Naive thymus-derived CD4-positive, alpha-beta T cell (primary cell): ENCODE results near the gene SELENOS. TPM values are rescaled to one million over a fixed set of nuclear protein-coding genes. Genes with fewer than 3 reads are reported as not detected.
A peak's percentile ranks its signal among the peaks of the same experiment; 100 is the strongest.

Source experiments
- ATAC-seq: fragments of 150-1000 bp; cut with Tn5 transposase; 2 replicates; pipeline ENCODE4 v1.10.0; 2021; ENCODE audit warnings: mild to moderate bottlenecking, moderate library complexity
- CTCF ChIA-PET: fragments of 350-600 bp; sonication (Branson Sonifier 250); formaldehyde crosslinking; loops from one replicate; lab custom pipeline; 2021; ENCODE audit warnings: antibody characterized with exemption; lab: Charles Lee
- POLR2A ChIA-PET: fragments of 350-600 bp; sonication (Branson Sonifier 250); formaldehyde crosslinking; loops from one replicate; lab custom pipeline; 2021; ENCODE audit warnings: antibody characterized with exemption, inconsistent platforms; lab: Charles Lee
- DNase-seq, 9 donors: peaks; one replicate each; pipeline versions ENCODE4 v3.0.0 to v3.0.0-alpha.2; 2020 to 2022; ENCODE audit warnings: mixed read lengths in 1 of 9
- H3K27ac ChIP-seq: one replicate; pipeline ENCODE4 v1.7.0; 2013; ENCODE audit warnings: mild to moderate bottlenecking, low read depth, low read length, moderate library complexity
- H3K27me3 ChIP-seq, 2 donors: one replicate each; pipeline ENCODE4 v1.7.0; 2013; ENCODE audit warnings: low read length in 2 of 2, mild to moderate bottlenecking in 2 of 2, moderate library complexity in 2 of 2; ENCODE audit not compliant: control insufficient read depth in 2 of 2, insufficient read depth in 2 of 2
- H3K36me3 ChIP-seq, 3 experiments: 1 replicate in 2 of 3; 2 replicates in 1 of 3; pipeline ENCODE4 v1.7.0; 2013; ENCODE audit warnings: low read length in 3 of 3, mild to moderate bottlenecking in 3 of 3, moderate library complexity in 1 of 3; ENCODE audit not compliant: insufficient read depth in 3 of 3, control insufficient read depth in 2 of 3
- H3K4me1 ChIP-seq, 2 donors: one replicate each; pipeline ENCODE4 v1.7.0; 2013; ENCODE audit warnings: low read length in 2 of 2, mild to moderate bottlenecking in 2 of 2, moderate library complexity in 1 of 2; ENCODE audit not compliant: control insufficient read depth in 2 of 2, insufficient read depth in 2 of 2
- H3K4me3 ChIP-seq: 2 replicates; pipeline ENCODE4 v1.7.0; 2013; ENCODE audit warnings: mild to moderate bottlenecking, low read length
- H3K9me3 ChIP-seq, 3 experiments: 1 replicate in 2 of 3; 2 replicates in 1 of 3; pipeline ENCODE4 v1.7.0; 2013; ENCODE audit warnings: low read length in 3 of 3; ENCODE audit not compliant: control insufficient read depth in 2 of 3
- H3K27ac Mint-ChIP-seq, 9 donors: one replicate each; pipeline ENCODE4 v1.8.0; 2020 to 2022; ENCODE audit warnings: mixed read lengths in 9 of 9, mild to moderate bottlenecking in 8 of 9, moderate library complexity in 5 of 9, inconsistent platforms in 2 of 9
- H3K27me3 Mint-ChIP-seq, 5 donors: one replicate each; pipeline ENCODE4 v1.8.0; 2021 to 2022; ENCODE audit warnings: mixed read lengths in 5 of 5, mild to moderate bottlenecking in 1 of 5
- H3K36me3 Mint-ChIP-seq, 5 donors: one replicate each; pipeline ENCODE4 v1.8.0; 2020 to 2022; ENCODE audit warnings: mixed read lengths in 5 of 5, mild to moderate bottlenecking in 3 of 5, inconsistent platforms in 1 of 5
- H3K4me1 Mint-ChIP-seq, 7 donors: one replicate each; pipeline ENCODE4 v1.8.0; 2020 to 2022; ENCODE audit warnings: mixed read lengths in 7 of 7, mild to moderate bottlenecking in 3 of 7, inconsistent platforms in 1 of 7
- H3K4me3 Mint-ChIP-seq, 10 donors: one replicate each; pipeline ENCODE4 v1.8.0; 2020 to 2022; ENCODE audit warnings: mild to moderate bottlenecking in 10 of 10, mixed read lengths in 10 of 10, moderate library complexity in 6 of 10, inconsistent platforms in 2 of 10
- H3K9me3 Mint-ChIP-seq, 11 donors: one replicate each; pipeline ENCODE4 v1.8.0; 2020 to 2022; ENCODE audit warnings: mixed read lengths in 11 of 11, mild to moderate bottlenecking in 4 of 11, inconsistent platforms in 1 of 11, moderate library complexity in 1 of 11
- intact Hi-C, 2 donors: fragments of 100-400 bp; cut with micrococcal nuclease; formaldehyde crosslinking; loops; one replicate each; pipeline ENCODE4 v1.15.1; 2023
- polyA plus RNA-seq, 2 donors: library from polyadenylated mRNA; unstranded; fragments of 300-500 nt; fragmentation: Illumina TruSeq; gene quantifications; one replicate each; pipeline ENCODE4 v1.2.3, GENCODE V29; 2021
- total RNA-seq, 6 experiments: library from RNA in 5 of 6; stranded (reverse) in 5 of 6; gene quantifications; 1 replicate in 5 of 6; 2 replicates in 1 of 6; pipeline ENCODE4 v1.2.3 and lab custom pipeline; 2021 to 2026

The SELENOS gene
- total and polyA plus RNA-seq, 7 experiments from 2014 or later, result 24.8 to 48.2 (median 39.4) TPM

GRCh38 chr15:101306341-101307047 lies 29.2 kb upstream of the SELENOS start:
- no peaks in the 10 kb centered on the region for H3K36me3 Mint-ChIP-seq
- H3K27ac ChIP-seq, result no peak overlapping the region
- intact Hi-C loops, result no loop called here
- no peak overlapping the region for H3K4me3 ChIP-seq
- DNase-seq (no peak), ATAC-seq (no peak)
- no peak overlapping the region for H3K27ac Mint-ChIP-seq
- POLR2A ChIA-PET, result no interaction called here
- no peaks in the 10 kb centered on the region for H3K4me1 Mint-ChIP-seq
- CTCF ChIA-PET, result interaction anchor here (0.9 kb wide), 1 partner anchor 18 kb away, joined by 3 read pairs; no protein-coding TSS in a partner anchor
- H3K9me3 ChIP-seq, result no peaks in the 10 kb centered on the region
- no peak overlapping the region for H3K4me3 Mint-ChIP-seq
- H3K9me3 Mint-ChIP-seq, result no peaks in the 10 kb centered on the region
- H3K27me3 Mint-ChIP-seq, result no peaks in the 10 kb centered on the region
- no peaks in the 10 kb centered on the region for H3K27me3 ChIP-seq
- H3K36me3 ChIP-seq, result no peaks in the 10 kb centered on the region
- no peaks in the 10 kb centered on the region for H3K4me1 ChIP-seq

DNA sequence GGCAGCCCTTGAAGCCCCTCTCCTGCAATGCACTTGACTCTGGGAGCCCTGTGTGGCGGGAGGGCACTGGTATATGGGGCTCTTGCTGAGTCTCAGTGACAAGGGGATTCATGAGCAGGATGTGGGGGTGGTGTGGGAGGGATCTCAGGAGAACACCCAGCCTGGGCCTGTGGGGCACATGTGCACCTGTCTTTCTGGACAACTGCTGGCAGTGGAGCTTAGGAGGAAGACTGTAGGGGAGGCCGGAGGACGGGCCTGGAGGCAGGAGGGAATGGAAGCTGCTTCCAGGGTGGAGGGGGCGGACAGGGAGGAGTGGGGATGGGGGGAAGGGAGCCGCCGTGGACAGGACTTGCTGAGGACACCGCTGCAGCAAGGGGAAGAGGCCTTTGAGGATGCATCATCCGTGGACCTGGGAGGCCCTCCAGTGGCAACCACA lies 28.6 kb upstream of the SELENOS start:
- CTCF ChIA-PET, result no interaction called here
- Mint-ChIP-seq H3K27me3 (no peaks in the 10 kb centered on the region), H3K9me3 (no peaks in the 10 kb centered on the region), H3K4me3 (no peak overlapping the region), H3K27ac (no peak overlapping the region), H3K36me3 (no peaks in the 10 kb centered on the region), H3K4me1 (no peaks in the 10 kb centered on the region)
- H3K9me3 ChIP-seq, result no peaks in the 10 kb centered on the region
- no peaks in the 10 kb centered on the region for H3K4me1 ChIP-seq
- POLR2A ChIA-PET, result no interaction called here
- H3K27ac ChIP-seq, result no peak overlapping the region
- intact Hi-C loops, result no loop called here
- H3K36me3 ChIP-seq, result no peaks in the 10 kb centered on the region
- DNase-seq, result peak in 1 of 9 donors; percentile 10
- H3K4me3 ChIP-seq, result no peak overlapping the region
- H3K27me3 ChIP-seq, result no peaks in the 10 kb centered on the region
- ATAC-seq, result no peak

GRCh38 chr15:101303408-101303807 lies 26.1 kb upstream of the SELENOS start:
- Histone ChIP-seq H3K27me3 (no peaks in the 10 kb centered on the region), H3K4me1 (no peaks in the 10 kb centered on the region), H3K9me3 (no peaks in the 10 kb centered on the region), H3K36me3 (no peaks in the 10 kb centered on the region), H3K27ac (no peak overlapping the region), H3K4me3 (no peak overlapping the region)
- H3K9me3 Mint-ChIP-seq, result no peaks in the 10 kb centered on the region
- H3K27ac Mint-ChIP-seq, result peak overlapping the region in 1 of 9 donors; percentile 30
- H3K4me3 Mint-ChIP-seq, result no peak overlapping the region
- intact Hi-C loops, result no loop called here
- no peak for ATAC-seq
- ChIA-PET CTCF (interaction anchor here (1.0 kb wide), 2 partner anchors 12 to 337 kb away, joined by 3 to 5 read pairs; no protein-coding TSS in a partner anchor), POLR2A (interaction anchor here (1.6 kb wide), 1 partner anchor 17 kb away, joined by 4 read pairs; no protein-coding TSS in a partner anchor)
- no peaks in the 10 kb centered on the region for H3K4me1 Mint-ChIP-seq
- H3K36me3 Mint-ChIP-seq, result no peaks in the 10 kb centered on the region
- H3K27me3 Mint-ChIP-seq, result no peaks in the 10 kb centered on the region
- DNase-seq, result no peak

GRCh38 chr15:101296418-101297405 lies 19.4 kb upstream of the SELENOS start:
- Mint-ChIP-seq H3K27ac (peak overlapping the region in 8 of 9 donors; percentile 58 to 98 (median 94)), H3K27me3 (no peaks in the 10 kb centered on the region), H3K36me3 (peaks cover 0 to 17% (median 5%) of the 10 kb centered on the region in 5 donors), H3K4me1 (peaks cover 20 to 44% (median 36%) of the 10 kb centered on the region in 7 donors), H3K9me3 (no peaks in the 10 kb centered on the region), H3K4me3 (peak overlapping the region; percentile 90 to 99 (median 97))
- Histone ChIP-seq H3K4me1 (peaks cover 14 to 26% of the 10 kb centered on the region in 2 donors), H3K4me3 (peak overlapping the region; percentile 76), H3K36me3 (peaks cover 0 to 9% (median 0%) of the 10 kb centered on the region in 3 experiments), H3K27ac (no peak overlapping the region), H3K27me3 (no peaks in the 10 kb centered on the region), H3K9me3 (no peaks in the 10 kb centered on the region)
- ChIA-PET CTCF (interaction anchor here (0.6 to 2.9 kb wide), 6 partner anchors 205 to 429 kb away, joined by 3 to 10 read pairs (median 3); no protein-coding TSS in a partner anchor), POLR2A (interaction anchor here (0.6 to 2.9 kb wide), 9 partner anchors 8 to 1589 kb away, joined by 3 to 24 read pairs (median 6); no protein-coding TSS in a partner anchor)
- DNase-seq (no peak), ATAC-seq (no peak)
- intact Hi-C loops, result loop anchor here (10.0 kb wide), 2 partner anchors 952 to 1372 kb away; partner anchors contain the start of gene ADAMTS17 (in 1 of the 2)

- Histone ChIP-seq H3K4me1 (peaks cover 14 to 27% of the 10 kb centered on the region in 2 donors), H3K27me3 (no peaks in the 10 kb centered on the region), H3K4me3 (peak overlapping the region; percentile 76), H3K36me3 (peaks cover 0 to 9% (median 0%) of the 10 kb centered on the region in 3 experiments), H3K27ac (peak overlapping the region; percentile 95), H3K9me3 (no peaks in the 10 kb centered on the region)
- ATAC-seq (no peak), DNase-seq (no peak)
- POLR2A ChIA-PET, result interaction anchor here (0.6 to 2.9 kb wide), 16 partner anchors 9 to 1588 kb away, joined by 3 to 24 read pairs (median 8); partner anchors contain the start of genes CHSY1 and TARS3
- peak overlapping the region; percentile 87 to 99 (median 96) for H3K27ac Mint-ChIP-seq
- intact Hi-C loops, result loop anchor here (1.0 to 10.0 kb wide), 10 partner anchors 18 to 1371 kb away; partner anchors contain the start of genes ASB7 (in 2 of the 2), LINS1 (in 2 of the 2), ADAMTS17 (in 1 of the 2) and SELENOS (in 1 of the 2)
- H3K4me1 Mint-ChIP-seq, result peaks cover 23 to 51% (median 40%) of the 10 kb centered on the region in 7 donors
- H3K4me3 Mint-ChIP-seq, result peak overlapping the region; percentile 90 to 99 (median 97)
- H3K9me3 Mint-ChIP-seq, result no peaks in the 10 kb centered on the region
- no peaks in the 10 kb centered on the region for H3K27me3 Mint-ChIP-seq
- peaks cover 3 to 19% (median 5%) of the 10 kb centered on the region in 5 donors for H3K36me3 Mint-ChIP-seq
- CTCF ChIA-PET, result interaction anchor here (0.5 to 2.9 kb wide), 7 partner anchors 67 to 428 kb away, joined by 3 to 11 read pairs (median 3); no protein-coding TSS in a partner anchor
These were observed 18.4 kb upstream of the SELENOS start for GRCh38 chr15:101295607-101296161.
